Medulla oblongata (tissue), 1 donor: ENCODE results near the gene EPB41L5.
A peak's percentile ranks its signal among the peaks of the same experiment; 100 is the strongest.
"Not testable (repeated sequence)": the region's sequence is repeated elsewhere in the genome, so short reads cannot be mapped to it uniquely, and the experiment has no call there.

ENCODE experiments used
- DNase-seq: peaks from one replicate; pipeline ENCODE4 v3.0.0-alpha.2; 2015; ENCODE audit errors: extremely low spot score

The EPB41L5 gene

GRCh38 chr2:120199817-120200459, 187.1 kb downstream of the EPB41L5 start:
- not testable (repeated sequence) for DNase-seq

- no peak for DNase-seq
These were observed 190.6 kb downstream of the EPB41L5 start for GRCh38 chr2:120203251-120204021.

DNA sequence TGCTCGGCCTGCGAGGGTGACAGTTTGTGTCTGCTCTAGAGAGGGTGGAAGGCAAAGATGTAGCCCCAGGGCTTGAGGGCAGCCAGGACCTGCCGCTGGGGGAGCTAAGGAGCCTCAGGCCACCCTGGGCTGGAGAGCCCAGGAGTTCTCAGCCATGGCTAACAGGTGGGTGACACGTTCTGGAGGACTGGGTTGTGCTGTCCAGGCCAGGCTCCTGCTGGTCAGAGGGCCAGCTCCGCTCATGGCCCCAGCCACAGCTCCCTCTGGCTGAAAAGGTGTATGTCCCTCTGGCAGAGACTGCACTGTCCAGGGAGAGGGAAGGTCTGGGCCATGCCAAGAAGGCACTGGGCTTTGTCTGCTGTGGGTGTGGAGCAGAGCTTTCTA, 191.1 kb downstream of the EPB41L5 start:
- no peak for DNase-seq

GRCh38 chr2:120204417-120204816, 191.5 kb downstream of the EPB41L5 start:
- no peak for DNase-seq

DNA sequence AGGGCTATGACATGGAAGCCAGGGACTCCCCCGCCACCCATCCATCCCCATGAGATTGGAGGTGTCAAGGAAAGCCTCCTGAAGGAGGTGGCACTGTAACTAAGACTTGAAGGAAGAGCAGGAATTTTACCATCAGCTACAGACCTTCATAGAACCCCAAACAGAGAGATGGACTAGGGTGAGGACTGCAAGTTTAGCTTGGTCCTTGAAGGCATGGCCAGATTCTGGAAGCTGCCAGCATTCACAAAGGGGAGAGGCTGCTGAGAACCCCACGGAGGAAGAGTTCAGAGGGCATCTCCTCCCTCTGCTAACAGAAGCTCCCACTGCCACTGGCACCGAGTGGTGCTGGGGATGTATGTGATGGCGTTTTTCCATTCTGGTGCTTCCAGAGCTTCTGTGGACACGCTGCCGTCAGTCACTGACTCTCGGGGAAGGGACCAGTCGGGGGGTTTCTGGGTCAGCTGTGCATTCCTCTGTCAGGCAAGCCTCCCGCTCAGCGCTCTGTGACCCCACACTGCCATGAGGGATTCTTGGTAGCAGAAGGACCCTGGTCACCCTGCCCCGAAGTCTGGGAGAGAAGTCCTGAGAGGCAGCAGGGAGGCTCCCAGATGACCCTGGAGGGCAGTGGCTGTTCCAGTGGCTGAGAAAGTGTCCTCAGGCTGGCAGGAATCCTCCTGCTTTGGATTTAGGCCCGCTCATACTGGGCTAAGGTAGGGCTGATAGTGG, 192.2 kb downstream of the EPB41L5 start:
- no peak for DNase-seq

- DNase-seq, result no peak
These were observed 193.2 kb downstream of the EPB41L5 start for GRCh38 chr2:120206022-120206581.

- no peak for DNase-seq
These were observed 195.8 kb downstream of the EPB41L5 start for GRCh38 chr2:120208381-120209353.

DNA sequence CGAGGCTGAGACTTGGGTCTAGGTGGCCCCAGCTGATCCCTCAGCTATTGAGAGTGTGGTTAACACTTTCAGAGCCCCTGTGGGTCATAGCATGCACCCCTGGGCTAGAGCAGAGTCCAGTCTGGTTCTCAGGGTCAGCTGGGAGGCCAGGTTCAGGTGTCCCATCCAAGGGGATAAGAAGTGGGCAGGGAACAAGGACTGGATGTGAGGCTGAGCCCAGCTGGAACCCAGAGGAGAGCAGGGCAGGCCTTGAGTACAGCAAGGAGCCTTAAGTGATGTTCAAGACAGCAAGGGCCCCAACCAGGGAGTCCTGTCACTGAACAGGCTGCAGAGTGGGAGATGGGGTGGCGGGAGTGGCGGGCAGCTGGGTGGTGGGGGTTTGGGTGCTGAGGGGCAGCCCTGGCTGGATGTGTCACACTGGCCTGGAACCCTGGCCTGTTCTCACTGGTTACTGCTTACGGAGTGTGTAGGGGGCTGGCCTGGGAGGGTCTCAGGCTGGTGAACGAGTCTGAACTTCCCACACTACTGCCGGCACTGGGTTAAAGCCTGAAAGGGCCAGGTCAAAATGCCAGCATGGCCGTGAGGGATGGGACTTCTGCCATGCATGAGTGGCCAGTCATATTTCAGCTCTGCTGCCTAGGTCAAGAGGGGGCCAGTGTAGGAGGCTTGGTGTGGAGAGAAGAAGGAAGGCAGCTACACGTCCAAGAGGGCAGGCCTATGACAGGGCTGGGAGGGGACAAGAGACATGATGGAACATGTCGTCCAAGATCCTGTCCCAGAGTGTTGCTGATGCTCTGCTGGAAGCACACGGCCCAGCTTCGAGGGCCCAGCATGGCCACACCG, 196.8 kb downstream of the EPB41L5 start:
- no peak for DNase-seq

- no peak for DNase-seq
These were observed 197.4 kb downstream of the EPB41L5 start for GRCh38 chr2:120210270-120210693.

DNA sequence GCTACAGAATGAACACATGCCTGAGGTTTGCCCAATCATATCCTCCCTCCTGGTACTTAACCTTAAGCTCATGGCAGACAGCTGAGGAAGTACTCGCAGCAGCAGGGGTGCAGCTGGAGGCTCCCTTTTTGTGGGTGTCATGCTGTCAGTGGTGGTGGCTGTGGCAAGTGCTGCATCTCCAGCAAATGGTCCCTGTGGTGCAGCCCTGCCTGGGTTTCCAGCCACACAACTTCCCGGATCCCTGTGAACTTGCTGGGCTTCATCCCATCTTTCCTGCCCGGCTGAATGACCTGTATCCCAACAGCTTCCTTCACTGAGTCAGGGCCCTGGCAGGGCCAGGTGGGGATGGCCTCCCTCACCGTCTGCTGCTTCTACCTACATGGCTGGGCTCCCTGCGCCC, 205.3 kb downstream of the EPB41L5 start:
- DNase-seq, result no peak

GRCh38 chr2:120219291-120219690, 206.4 kb downstream of the EPB41L5 start:
- no peak for DNase-seq

- DNase-seq, result no peak
These were observed 206.9 kb downstream of the EPB41L5 start for GRCh38 chr2:120219766-120220165.

DNA sequence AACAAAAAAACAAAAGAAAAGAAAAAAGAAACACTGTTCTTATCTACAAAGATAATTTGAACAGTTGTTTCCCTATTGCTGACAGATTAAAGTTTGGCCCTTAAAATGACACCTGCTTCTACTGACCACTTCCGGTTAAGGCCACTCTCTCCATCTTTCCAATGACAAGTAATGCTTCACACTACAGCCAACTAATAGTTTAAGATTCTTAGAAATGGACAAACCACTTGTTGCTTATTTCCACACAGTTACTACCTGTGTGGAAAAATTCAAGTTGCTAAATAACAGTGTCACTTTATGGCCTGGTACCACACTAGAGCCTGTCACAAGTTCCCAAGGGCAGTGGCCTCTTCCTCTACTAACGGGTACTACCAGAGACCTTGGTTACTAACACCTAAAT, 207.9 kb downstream of the EPB41L5 start:
- no peak for DNase-seq

GRCh38 chr2:120221616-120222015, 208.7 kb downstream of the EPB41L5 start:
- no peak for DNase-seq

DNA sequence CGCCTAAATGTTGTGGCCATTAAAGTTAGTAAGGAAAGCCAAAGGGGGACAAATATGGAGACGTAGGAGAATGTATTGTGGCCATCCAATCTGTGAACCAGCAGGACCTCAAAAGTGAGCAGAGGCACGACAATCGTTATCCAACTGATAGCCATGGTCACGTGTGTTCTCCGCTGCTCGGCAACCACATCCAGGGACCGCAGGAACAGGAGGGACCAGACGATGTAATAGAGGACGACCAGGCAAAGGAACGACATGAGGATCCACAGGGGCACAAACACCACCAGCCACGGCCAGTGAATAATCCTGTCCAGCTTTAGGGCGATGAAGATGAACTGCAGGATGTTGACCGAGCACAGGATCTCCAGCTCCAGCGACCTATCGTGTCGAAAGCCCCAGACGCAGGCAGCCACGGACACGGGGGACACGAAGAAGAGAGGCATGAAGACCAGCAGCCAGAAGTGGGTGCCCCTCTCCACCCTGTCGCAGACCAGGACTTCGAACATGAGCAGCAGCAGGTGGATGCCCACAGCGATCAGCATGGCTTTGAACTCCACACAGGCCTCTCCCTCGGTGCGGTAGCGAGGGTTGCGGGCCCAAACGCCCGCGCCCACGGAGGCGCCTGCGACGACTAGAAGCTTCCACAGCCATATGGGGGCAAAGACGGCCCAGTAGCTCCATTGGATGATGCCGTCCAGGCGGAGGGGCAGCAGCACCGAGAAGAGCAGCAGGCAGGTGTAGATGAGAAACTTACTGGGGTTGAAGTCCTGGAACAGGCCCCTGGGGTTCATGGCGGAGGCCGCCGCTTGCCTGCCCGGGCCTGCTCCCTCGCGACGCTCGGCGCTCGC, 209.5 kb downstream of the EPB41L5 start:
- DNase-seq, result no peak

DNA sequence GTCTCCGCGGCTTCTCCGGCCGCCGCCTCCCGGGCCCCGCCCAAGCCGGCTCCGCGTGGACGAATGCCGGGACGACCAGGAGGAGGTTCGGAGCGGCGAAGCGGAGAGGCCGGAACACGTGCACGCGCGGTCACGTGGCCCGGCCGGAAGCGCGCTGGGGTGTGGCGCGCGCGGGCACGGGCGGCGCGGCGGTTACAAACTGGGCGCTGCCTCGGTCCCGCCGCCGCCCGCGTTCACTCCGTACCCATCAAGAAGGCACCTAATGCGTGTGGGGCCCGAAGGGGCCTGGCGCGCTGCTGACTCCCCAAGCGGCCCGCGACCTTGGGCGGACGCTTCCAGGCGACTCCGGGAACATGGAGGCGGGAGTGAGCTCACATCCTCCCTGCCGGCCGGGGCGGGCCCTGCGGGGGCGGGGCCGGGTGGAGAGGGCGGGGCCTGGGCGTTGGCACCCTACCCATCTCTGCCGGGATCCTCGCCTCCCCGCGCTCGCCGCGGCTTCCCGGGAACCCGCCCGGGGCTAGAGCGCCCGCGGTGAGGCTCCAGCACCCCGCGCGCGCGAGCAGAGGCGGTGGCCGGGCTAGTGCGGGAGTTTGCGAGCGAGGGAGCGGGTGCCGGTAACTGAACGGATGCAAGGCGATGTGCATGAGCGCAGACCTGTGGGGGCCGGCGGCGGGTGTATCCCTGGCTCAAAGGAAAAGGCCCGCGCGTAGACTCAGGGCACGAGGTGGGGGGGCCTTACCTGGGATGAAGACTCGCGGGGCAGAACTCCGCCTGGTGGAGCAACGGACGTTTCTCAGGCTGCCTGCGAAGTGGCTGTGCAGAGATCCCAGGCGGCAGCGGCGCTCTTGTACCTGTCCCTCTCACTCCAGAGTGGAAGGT, 210.4 kb downstream of the EPB41L5 start, which contains the start of gene TMEM185B:
Gene TMEM185B, minus strand, starts transcription at position 367 of the 879 bp plus-strand sequence. CDS start 424 bp downstream, outside the sequence.
- DNase-seq, result peak; percentile 90

DNA sequence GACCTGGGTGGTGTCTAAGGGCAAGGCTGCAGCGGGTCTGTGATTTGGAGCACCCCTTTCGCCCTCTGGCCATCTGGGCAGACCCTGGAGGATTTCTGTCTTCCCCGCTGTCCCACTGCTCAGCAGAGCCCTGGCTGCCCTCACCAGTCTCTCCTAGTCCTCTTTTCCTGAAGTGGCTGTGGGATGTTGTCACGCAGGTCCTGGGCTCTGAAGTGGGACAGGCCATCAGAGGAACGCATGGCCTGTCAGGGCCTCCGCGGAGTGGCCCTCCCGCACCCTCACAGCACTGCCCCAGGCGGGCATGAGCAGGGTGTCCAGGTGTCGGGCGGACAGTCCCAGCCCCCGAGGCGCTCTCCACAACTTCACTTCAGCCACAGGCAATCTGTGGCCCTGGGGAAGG, 211.4 kb downstream of the EPB41L5 start:
- DNase-seq, result no peak
